ENCODE measurements around the gene AIRE. TPM values are rescaled to one million over a fixed set of nuclear protein-coding genes. Genes with fewer than 3 reads are reported as not detected.

The AIRE gene
- total RNA-seq, 1 experiment from 2014 or later = 0.09 TPM

DNA sequence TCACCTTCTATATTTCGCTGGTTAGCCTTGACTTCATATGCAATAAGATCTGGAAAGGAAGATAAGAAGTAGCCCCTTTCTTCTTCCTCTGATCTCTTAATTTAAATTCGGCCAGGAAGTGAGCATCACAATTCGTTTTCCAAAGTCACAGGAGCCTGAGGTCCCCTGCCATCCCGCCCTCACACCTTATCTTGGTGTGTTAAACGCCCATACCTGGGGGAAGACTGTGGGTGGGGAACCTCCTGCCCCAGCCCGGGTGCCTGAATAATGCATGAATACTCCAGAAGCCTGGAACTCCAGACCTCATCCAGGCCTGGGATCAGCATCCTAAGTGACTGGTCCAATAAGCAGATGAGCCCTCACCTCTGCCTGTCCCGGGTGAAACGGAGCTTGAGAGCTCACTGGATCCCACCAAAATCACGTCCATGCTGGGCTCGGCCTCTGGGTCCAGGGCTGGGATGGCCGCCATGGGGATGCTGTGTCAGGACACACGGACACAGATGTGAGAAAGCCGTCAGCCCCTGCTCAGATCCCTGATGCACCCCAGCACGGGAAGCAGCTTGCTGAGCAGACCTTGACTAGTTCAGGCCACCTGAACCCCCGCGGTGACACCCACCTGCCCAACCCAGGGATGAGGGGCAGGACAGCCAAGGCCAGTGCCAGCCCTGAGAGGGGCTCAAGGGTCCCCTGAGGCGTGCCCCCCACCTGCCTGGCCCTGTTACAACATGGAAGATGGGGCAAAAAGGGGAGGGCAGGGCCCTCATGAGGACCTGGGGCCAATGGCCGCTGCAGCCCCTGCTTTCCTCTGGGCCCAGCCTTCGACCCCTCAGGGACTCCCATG, 24.7 kb upstream of the AIRE start:
- Mint-ChIP-seq H3K36me3 (no peaks in the 10 kb centered on the region), H3K9me3 (no peaks in the 10 kb centered on the region), H3K4me3 (no peak overlapping the region), H3K4me1 (peaks cover 4% of the 10 kb centered on the region), H3K27ac (no peak overlapping the region), H3K27me3 (ENCODE audit: low read depth) (no peaks in the 10 kb centered on the region)
- TF ChIP-seq NR2C2 (CRISPR knock-in tag; IDR thresholded peaks at IDR 0.05) = no peak
- no peak for TF ChIP-seq SMAD4 (CRISPR knock-in tag; IDR thresholded peaks at IDR 0.05)
- TF ChIP-seq CREM (CRISPR knock-in tag; IDR thresholded peaks at IDR 0.05) = no peak
- DNase-seq (ENCODE audit: low spot score) (no peak), ATAC-seq (no peak)
- ChIA-PET CTCF (interaction anchor here (1.9 kb wide), 1 partner anchor 37 kb away, joined by 5 read pairs; no protein-coding TSS in a partner anchor), POLR2A (no interaction called here)

- Mint-ChIP-seq H3K4me1 (peaks cover 4% of the 10 kb centered on the region), H3K36me3 (no peaks in the 10 kb centered on the region), H3K9me3 (no peaks in the 10 kb centered on the region), H3K27ac (no peak within 1 kb of the TSS), H3K4me3 (no peak within 1 kb of the TSS), H3K27me3 (ENCODE audit: low read depth) (no peaks in the 10 kb centered on the region)
- no peak for TF ChIP-seq ARID4B (CRISPR knock-in tag; IDR thresholded peaks at IDR 0.05; ENCODE audit: borderline replicate concordance)
- no peak for ATAC-seq
- CTCF ChIA-PET = interaction anchor here (1.9 kb wide), 1 partner anchor 36 kb away, joined by 5 read pairs; no protein-coding TSS in a partner anchor
- no peak for DNase-seq (ENCODE audit: low spot score)
- POLR2A ChIA-PET = no interaction called here
Observed at GRCh38 chr21:44261675-44262295, 23.9 kb upstream of the AIRE start, which contains the start of gene DNMT3L. TSS of gene DNMT3L (minus strand) at chr21:44261897. CDS start at chr21:44261259, 638 bp downstream.

DNA sequence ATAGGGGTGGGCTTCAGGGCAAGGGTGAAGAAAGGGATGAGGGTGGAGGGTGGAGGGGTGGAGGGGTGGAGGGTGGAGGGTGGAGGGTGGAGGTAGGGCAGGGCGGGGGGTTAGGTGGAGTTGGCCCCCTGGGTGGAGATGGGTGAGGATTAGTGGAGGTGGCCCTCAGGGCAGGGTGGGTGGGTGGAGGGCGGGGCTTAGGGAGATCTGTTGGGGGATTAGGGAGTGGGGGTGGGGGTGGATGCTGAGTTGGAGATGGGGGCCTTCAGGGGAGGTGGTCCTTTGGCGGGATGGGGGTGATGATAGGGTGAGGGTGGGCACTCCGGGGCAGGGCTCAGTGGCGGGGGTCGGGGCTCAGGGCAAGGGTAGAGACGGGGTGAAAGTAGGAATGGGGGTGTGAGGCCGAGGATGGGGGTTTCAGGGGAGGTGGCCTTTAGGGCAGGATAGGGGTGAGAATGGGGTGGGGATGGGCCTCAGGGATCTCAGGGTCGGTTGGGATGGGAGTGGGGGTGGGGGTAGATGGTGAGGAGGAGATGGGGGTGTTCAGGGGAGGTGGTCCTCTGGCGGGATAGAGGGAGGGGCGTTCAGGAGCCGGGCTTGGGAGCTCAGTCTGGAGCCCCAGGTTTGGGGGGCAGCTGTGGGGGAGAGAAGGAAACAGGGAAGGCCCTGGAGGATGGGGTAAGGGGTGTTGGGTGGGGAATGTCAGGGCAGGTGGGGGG, 23.2 kb upstream of the AIRE start:
- TF ChIP-seq HMGA2 (CRISPR knock-in tag; IDR thresholded peaks at IDR 0.05) = no peak
- TF ChIP-seq EMX1 (CRISPR knock-in tag; IDR thresholded peaks at IDR 0.05) = no peak
- no peak for TF ChIP-seq GRHL2 (CRISPR knock-in tag; IDR thresholded peaks at IDR 0.05; ENCODE audit: insufficient replicate concordance, severe bottlenecking)
- no peaks in the 10 kb centered on the region for H3K9me3 Mint-ChIP-seq
- no peaks in the 10 kb centered on the region for H3K36me3 Mint-ChIP-seq
- no peaks in the 10 kb centered on the region for H3K27me3 Mint-ChIP-seq (ENCODE audit: low read depth)
- no peak overlapping the region for H3K27ac Mint-ChIP-seq
- CTCF ChIA-PET = interaction anchor here (1.7 kb wide), 1 partner anchor 35 kb away, joined by 8 read pairs; no protein-coding TSS in a partner anchor
- H3K4me3 Mint-ChIP-seq = no peak overlapping the region
- no peak for ATAC-seq
- H3K4me1 Mint-ChIP-seq = peaks cover 4% of the 10 kb centered on the region
- DNase-seq (ENCODE audit: low spot score) = no peak
- POLR2A ChIA-PET = no interaction called here

DNA sequence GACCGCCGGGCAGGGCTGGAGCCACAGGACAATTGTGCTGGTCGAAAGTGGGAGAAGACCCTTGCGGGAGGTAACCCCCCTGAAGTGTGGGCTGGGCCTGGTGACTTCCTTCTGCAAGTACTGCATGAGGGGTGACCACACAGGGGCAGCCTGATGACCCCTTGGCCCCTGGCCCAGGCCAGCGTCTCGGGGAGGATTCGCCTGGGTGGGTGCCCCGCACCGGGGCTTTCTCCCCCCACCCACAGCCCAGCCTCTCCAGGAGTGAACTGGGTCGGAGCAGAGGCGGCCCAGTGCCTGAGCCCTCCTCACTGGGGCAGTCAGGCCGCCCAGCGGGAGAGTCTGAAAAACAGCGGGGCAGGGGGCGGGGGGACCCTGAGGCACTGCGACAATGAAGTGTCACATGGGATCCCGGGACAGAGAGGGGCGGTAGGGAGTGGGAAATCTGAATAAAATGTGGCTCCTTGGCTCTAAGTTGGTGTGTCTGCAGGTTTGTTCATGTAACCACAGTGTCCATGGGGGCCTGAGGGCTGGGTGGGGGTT, 22.4 kb upstream of the AIRE start:
- Mint-ChIP-seq H3K27ac (no peak overlapping the region), H3K4me1 (peaks cover 4% of the 10 kb centered on the region), H3K9me3 (no peaks in the 10 kb centered on the region), H3K36me3 (no peaks in the 10 kb centered on the region), H3K4me3 (no peak overlapping the region), H3K27me3 (ENCODE audit: low read depth) (no peaks in the 10 kb centered on the region)
- DNase-seq (ENCODE audit: low spot score) (no peak), ATAC-seq (peak; percentile 59)
- TF ChIP-seq USF2 (CRISPR knock-in tag; IDR thresholded peaks at IDR 0.05) (peak; percentile 17; the same call in 1 of the 2 replicates), GRHL2 (CRISPR knock-in tag; IDR thresholded peaks at IDR 0.05; ENCODE audit: insufficient replicate concordance, severe bottlenecking) (no peak)
- POLR2A ChIA-PET = no interaction called here
- CTCF ChIA-PET = interaction anchor here (1.7 kb wide), 1 partner anchor 34 kb away, joined by 8 read pairs; no protein-coding TSS in a partner anchor
